ENCODE data around the gene ZNF784. TPM values are rescaled to one million over a fixed set of nuclear protein-coding genes. Genes with fewer than 3 reads are reported as not detected.

The ZNF784 gene
- total and polyA plus RNA-seq, 5 experiments from 2014 or later = 0.64 to 9.2 (median 1.4) TPM

DNA sequence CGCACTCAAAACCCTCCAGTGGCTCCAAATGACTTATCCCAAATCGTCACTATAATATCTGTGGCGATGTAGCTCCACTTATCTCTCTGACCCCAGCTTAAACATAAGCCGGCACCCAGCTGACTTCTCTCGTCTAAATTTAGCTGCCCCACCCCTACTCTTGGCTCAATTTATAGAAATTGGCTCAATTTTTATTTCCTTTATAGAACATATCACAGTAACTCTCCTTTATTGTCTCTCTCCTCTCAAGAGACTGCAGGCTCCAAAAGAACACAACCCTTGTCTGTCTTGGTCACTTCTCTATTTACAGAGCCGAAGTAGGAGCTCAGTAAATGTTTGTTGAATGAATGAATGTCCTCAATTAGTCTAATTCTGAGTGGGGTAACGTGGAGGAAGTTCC, 805 bp downstream of the ZNF784 start:
- H3K4me3 Mint-ChIP-seq = peak overlapping the region in 8 of 10 donors; percentile 15 to 97 (median 88)
- H3K4me1 Mint-ChIP-seq = peaks cover 27 to 67% (median 59%) of the 10 kb centered on the region in 4 donors
- ATAC-seq (no peak), DNase-seq (no peak)
- H3K27me3 Mint-ChIP-seq = no peaks in the 10 kb centered on the region
- POLR2A ChIA-PET = interaction anchor here (1.0 to 6.0 kb wide), 7 partner anchors 12 to 149 kb away, joined by 3 to 76 read pairs (median 13); partner anchors contain the start of genes FIZ1, U2AF2, ZNF524 and ZNF580
- peaks cover 0 to 2% (median 0%) of the 10 kb centered on the region in 9 donors for H3K9me3 Mint-ChIP-seq
- no peaks in the 10 kb centered on the region for H3K36me3 Mint-ChIP-seq
- H3K27ac Mint-ChIP-seq = peak overlapping the region; percentile 43 to 99 (median 98)

DNA sequence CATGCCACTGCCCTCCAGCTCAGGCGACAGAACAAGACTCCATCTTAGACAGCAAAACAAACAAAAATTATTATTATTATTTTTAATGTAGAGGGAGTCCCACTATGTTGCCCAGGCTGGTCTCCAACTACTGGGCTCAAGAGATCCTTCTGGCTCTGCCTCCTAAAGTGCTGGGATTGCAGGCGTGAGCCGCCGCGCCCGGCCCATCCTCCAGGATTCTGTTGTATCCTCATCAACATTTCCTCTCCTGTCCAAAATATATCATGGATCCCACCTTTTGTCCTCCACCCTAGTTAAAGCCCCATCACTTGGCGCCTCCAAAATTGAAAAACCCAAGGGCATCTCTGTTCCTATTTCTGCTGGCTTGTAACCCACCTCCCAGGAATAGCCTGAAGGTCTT, 1.2 kb downstream of the ZNF784 start:
- no peak for DNase-seq
- Mint-ChIP-seq H3K9me3 (peaks cover 0 to 2% (median 0%) of the 10 kb centered on the region in 9 donors), H3K27me3 (no peaks in the 10 kb centered on the region), H3K36me3 (no peaks in the 10 kb centered on the region), H3K4me3 (peak overlapping the region in 4 of 10 donors; percentile 15 to 89 (median 53)), H3K4me1 (peaks cover 28 to 67% (median 61%) of the 10 kb centered on the region in 4 donors), H3K27ac (peak overlapping the region in 6 of 10 donors; percentile 73 to 99 (median 98))
- no peak for ATAC-seq
- POLR2A ChIA-PET = interaction anchor here (0.8 to 6.0 kb wide), 6 partner anchors 12 to 149 kb away, joined by 3 to 76 read pairs (median 29); partner anchors contain the start of genes FIZ1, ZNF524, ZNF580 and ZNF865

DNA sequence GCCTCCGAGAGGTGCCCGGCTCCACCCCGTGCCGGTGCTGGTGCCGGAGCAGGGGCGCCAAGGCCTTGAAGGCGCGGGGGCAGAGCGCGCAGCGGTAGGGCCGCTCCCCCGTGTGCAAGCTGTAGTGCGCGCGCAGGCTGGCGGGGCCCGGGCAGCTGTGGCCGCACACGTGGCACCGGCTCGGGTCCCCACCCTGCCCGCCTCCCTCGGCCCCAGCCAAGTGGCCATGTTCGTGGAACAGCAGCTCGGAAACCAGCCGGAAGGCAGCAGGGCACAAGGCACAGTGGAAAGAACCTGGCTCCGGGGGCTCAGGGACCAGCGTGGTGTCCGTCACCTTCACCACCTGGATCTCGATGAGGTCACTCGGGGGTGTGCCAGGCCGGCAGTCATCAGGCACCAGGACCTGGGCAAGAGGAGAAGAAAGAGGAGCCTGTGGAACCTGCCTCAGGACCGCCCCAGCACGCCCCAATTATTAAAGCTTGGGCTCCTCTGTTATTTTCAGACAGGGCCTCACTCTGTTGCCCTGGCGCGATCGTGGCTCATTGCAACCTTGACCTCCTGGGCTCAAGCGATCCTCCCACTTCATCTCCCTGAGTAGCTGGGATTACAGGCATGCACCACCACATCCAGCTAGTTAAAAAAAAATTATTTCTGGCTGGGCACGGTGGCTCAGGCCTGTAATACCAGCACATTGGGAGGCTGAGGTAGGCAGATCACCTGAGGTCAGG, 2.0 kb downstream of the ZNF784 start:
- peak in 1 of 10 donors; percentile 56 for DNase-seq
- no peaks in the 10 kb centered on the region for H3K27me3 Mint-ChIP-seq
- no peak overlapping the region for H3K27ac Mint-ChIP-seq
- POLR2A ChIA-PET = interaction anchor here (0.8 to 6.0 kb wide), 6 partner anchors 11 to 148 kb away, joined by 3 to 76 read pairs (median 3); partner anchors contain the start of genes FIZ1, ZNF524, ZNF580 and ZNF865
- H3K9me3 Mint-ChIP-seq = peaks cover 0 to 2% (median 0%) of the 10 kb centered on the region in 9 donors
- no peak overlapping the region for H3K4me3 Mint-ChIP-seq
- no peak for ATAC-seq
- peaks cover 0 to 4% (median 3%) of the 10 kb centered on the region in 3 donors for H3K36me3 Mint-ChIP-seq
- H3K4me1 Mint-ChIP-seq = peaks cover 29 to 63% (median 62%) of the 10 kb centered on the region in 4 donors

- POLR2A ChIA-PET = interaction anchor here (1.1 to 6.0 kb wide), 3 partner anchors 16 to 22 kb away, joined by 3 to 76 read pairs (median 13); partner anchors contain the start of genes FIZ1, ZNF524 and ZNF580
- Mint-ChIP-seq H3K27ac (peak overlapping the region in 3 of 10 donors; percentile 32 to 70 (median 51)), H3K36me3 (peaks cover 0 to 8% (median 6%) of the 10 kb centered on the region in 3 donors), H3K27me3 (no peaks in the 10 kb centered on the region), H3K4me3 (no peak overlapping the region), H3K9me3 (peaks cover 0 to 2% (median 0%) of the 10 kb centered on the region in 9 donors), H3K4me1 (peaks cover 27 to 59% (median 58%) of the 10 kb centered on the region in 4 donors)
- no peak for ATAC-seq
- peak in 1 of 10 donors; percentile 56 for DNase-seq
Measured at GRCh38 chr19:55621673-55622231, 2.6 kb downstream of the ZNF784 start.

GRCh38 chr19:55621205-55621672, 3.1 kb downstream of the ZNF784 start:
- Mint-ChIP-seq H3K4me1 (peaks cover 26 to 54% (median 53%) of the 10 kb centered on the region in 4 donors), H3K27ac (peak overlapping the region in 9 of 10 donors; percentile 8 to 93 (median 83)), H3K27me3 (no peaks in the 10 kb centered on the region), H3K9me3 (peaks cover 0 to 2% (median 0%) of the 10 kb centered on the region in 9 donors), H3K4me3 (peak overlapping the region in 2 of 10 donors; percentile 51 to 60), H3K36me3 (peaks cover 0 to 9% (median 6%) of the 10 kb centered on the region in 3 donors)
- ATAC-seq (no peak), DNase-seq (no peak)
- POLR2A ChIA-PET = interaction anchor here (1.1 to 3.1 kb wide), 3 partner anchors 10 to 21 kb away, joined by 5 to 24 read pairs (median 13); partner anchors contain the start of genes FIZ1, ZNF524 and ZNF865

DNA sequence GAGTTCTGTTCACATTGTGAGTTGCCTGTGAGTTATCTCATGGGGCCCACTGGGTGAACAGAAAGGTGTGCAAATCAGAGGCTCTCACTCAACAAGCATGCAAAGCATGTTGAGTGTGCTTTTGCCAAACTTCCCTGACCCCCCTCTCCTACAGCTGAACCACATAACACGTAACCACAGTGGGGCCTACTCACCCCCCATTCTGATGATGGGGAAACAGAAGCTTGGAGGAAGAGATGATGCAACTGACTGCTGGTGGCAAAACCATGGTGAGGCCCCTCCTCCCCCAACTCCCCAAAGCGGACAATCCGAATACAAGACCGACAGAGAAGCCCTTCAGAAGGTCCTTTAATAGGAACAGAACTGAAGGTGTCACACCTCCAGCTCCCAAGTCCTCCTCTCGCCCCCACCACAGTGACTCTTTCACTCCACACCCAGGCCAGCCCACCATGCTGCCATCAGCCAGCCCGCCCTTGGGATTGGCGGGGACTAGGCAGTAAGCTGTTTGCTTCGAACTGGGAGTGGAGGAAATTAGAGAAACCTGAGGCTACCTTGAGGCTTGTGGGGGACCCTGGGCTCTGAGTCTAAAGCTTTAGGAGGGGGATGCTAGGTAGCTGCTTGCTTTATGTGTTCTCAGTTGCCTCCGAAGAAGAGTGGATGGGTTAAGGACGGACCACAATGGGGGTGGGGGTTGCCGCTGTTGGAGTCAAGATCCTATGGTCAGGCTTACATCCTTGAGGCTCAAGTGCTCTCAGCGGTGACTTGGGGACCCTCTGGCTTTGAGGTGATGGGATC, 3.8 kb downstream of the ZNF784 start:
- Mint-ChIP-seq H3K36me3 (peaks cover 0 to 9% (median 6%) of the 10 kb centered on the region in 3 donors), H3K4me3 (peak overlapping the region in 9 of 10 donors; percentile 21 to 68 (median 60)), H3K9me3 (peaks cover 0 to 2% (median 0%) of the 10 kb centered on the region in 9 donors), H3K4me1 (peaks cover 26 to 50% (median 48%) of the 10 kb centered on the region in 4 donors), H3K27me3 (no peaks in the 10 kb centered on the region), H3K27ac (peak overlapping the region; percentile 58 to 93 (median 80))
- ATAC-seq = peak; percentile 35 to 44
- DNase-seq = peak in 8 of 10 donors; percentile 41 to 77 (median 64)
- POLR2A ChIA-PET = interaction anchor here (0.5 to 3.1 kb wide), 8 partner anchors 9 to 88 kb away, joined by 4 to 24 read pairs (median 4); partner anchors contain the start of genes FIZ1, U2AF2, ZNF524 and ZNF865

DNA sequence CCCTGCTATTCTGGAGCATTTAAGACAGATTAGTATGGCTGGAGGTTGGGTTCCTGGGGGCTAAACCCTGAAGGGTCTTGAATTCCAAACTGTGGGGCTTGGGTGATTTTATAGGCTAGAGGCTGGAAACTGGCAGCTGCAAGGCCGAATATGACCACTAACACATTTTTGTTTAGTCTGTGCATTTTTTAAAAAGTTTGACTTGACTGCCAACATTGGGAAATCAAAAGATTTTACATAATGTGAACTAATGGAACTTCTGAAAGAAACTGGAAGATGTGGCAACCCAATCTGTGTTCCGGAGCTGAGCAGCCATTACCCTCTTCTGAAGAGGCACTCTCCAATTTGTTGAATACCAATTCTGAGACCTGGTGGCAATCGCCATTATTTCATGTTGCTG, 5.1 kb downstream of the ZNF784 start:
- ATAC-seq (no peak), DNase-seq (no peak)
- peaks cover 0 to 9% (median 6%) of the 10 kb centered on the region in 3 donors for H3K36me3 Mint-ChIP-seq
- H3K9me3 Mint-ChIP-seq = peaks cover 0 to under 1% (median 0%) of the 10 kb centered on the region in 9 donors
- peak overlapping the region in 1 of 10 donors; percentile 51 for H3K4me3 Mint-ChIP-seq
- no peaks in the 10 kb centered on the region for H3K27me3 Mint-ChIP-seq
- POLR2A ChIA-PET = interaction anchor here (0.9 to 3.1 kb wide), 4 partner anchors 8 to 102 kb away, joined by 4 to 24 read pairs (median 4); partner anchors contain the start of gene ZNF865
- peak overlapping the region in 3 of 10 donors; percentile 51 to 59 (median 56) for H3K27ac Mint-ChIP-seq
- H3K4me1 Mint-ChIP-seq = peaks cover 23 to 40% (median 38%) of the 10 kb centered on the region in 4 donors

DNA sequence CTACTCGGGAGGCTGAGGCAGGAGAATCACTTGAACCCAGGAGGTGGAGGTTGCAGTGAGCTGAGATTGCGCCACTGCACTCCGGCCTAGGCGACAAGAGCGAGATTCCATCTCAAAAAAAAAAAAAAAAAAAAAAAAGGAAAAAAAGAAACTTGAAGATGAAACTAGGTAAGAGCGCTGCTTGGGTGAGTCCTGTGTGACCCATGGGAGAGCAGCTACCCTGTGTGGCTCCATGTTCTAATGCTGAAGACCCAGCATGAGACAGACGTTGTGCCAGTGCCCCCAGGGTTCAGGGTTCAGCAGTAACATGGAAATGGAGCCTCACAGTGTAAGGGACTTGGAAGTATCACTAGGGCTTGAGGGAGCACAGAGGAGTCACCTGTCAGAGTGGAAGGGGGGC, 5.9 kb downstream of the ZNF784 start:
- Mint-ChIP-seq H3K4me1 (peaks cover 16 to 32% (median 31%) of the 10 kb centered on the region in 4 donors), H3K27me3 (no peaks in the 10 kb centered on the region), H3K9me3 (no peaks in the 10 kb centered on the region), H3K4me3 (peak overlapping the region in 2 of 10 donors; percentile 19 to 29), H3K36me3 (peaks cover 0 to 11% (median 6%) of the 10 kb centered on the region in 3 donors), H3K27ac (peak overlapping the region in 6 of 10 donors; percentile 40 to 92 (median 80))
- ATAC-seq = no peak
- POLR2A ChIA-PET = interaction anchor here (1.3 to 3.1 kb wide), 2 partner anchors 13 to 279 kb away, joined by 3 to 24 read pairs; partner anchors contain the start of genes KMT5C and ZNF865
- no peak for DNase-seq

GRCh38 chr19:55617426-55617825, 6.9 kb downstream of the ZNF784 start:
- Mint-ChIP-seq H3K4me3 (no peak overlapping the region), H3K9me3 (no peaks in the 10 kb centered on the region), H3K4me1 (peaks cover 18 to 34% (median 32%) of the 10 kb centered on the region in 4 donors), H3K27ac (peak overlapping the region in 4 of 10 donors; percentile 11 to 71 (median 39)), H3K36me3 (peaks cover 0 to 19% (median 6%) of the 10 kb centered on the region in 3 donors), H3K27me3 (no peaks in the 10 kb centered on the region)
- ATAC-seq (no peak), DNase-seq (no peak)
- POLR2A ChIA-PET = interaction anchor here (0.9 to 1.3 kb wide), 2 partner anchors 12 to 278 kb away, joined by 3 read pairs; partner anchors contain the start of genes KMT5C and ZNF865

DNA sequence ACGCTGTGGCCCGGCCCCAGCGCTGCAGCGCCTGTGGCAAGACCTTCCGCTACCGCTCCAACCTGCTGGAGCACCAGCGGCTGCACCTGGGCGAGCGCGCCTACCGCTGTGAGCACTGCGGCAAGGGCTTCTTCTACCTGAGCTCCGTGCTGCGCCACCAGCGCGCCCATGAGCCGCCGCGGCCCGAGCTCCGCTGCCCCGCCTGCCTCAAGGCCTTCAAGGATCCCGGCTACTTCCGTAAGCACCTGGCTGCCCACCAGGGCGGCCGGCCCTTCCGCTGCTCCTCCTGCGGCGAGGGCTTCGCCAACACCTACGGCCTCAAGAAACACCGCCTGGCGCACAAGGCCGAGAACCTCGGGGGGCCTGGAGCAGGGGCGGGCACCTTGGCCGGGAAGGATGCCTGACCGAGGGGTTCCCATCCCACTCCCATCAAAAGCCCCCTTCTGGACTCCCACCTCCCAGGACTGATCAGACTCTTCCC, 7.9 kb downstream of the ZNF784 start:
- no peaks in the 10 kb centered on the region for H3K9me3 Mint-ChIP-seq
- no peaks in the 10 kb centered on the region for H3K27me3 Mint-ChIP-seq
- DNase-seq (no peak), ATAC-seq (no peak)
- H3K27ac Mint-ChIP-seq = peak overlapping the region in 1 of 10 donors; percentile 67
- H3K4me3 Mint-ChIP-seq = no peak overlapping the region
- POLR2A ChIA-PET = no interaction called here
- H3K36me3 Mint-ChIP-seq = peaks cover 0 to 23% (median 6%) of the 10 kb centered on the region in 3 donors
- H3K4me1 Mint-ChIP-seq = peaks cover 18 to 43% (median 40%) of the 10 kb centered on the region in 4 donors
